ENCODE results near the gene ADGRL1.
"Not testable (repeated sequence)": the region's sequence is repeated elsewhere in the genome, so short reads cannot be mapped to it uniquely, and the experiment has no call there.

Gene ADGRL1

GRCh38 chr19:14189415-14189814 is 16.6 kb downstream of the ADGRL1 start:
- DNase-seq (ENCODE audit: low spot score), result no peak

GRCh38 chr19:14188086-14188485 is 17.9 kb downstream of the ADGRL1 start:
- DNase-seq (ENCODE audit: low spot score), result not testable (repeated sequence)

GRCh38 chr19:14187561-14187960 is 18.4 kb downstream of the ADGRL1 start:
- DNase-seq (ENCODE audit: low spot score), result no peak

GRCh38 chr19:14186684-14187083 is 19.3 kb downstream of the ADGRL1 start:
- DNase-seq (ENCODE audit: low spot score), result not testable (repeated sequence)

- DNase-seq (ENCODE audit: low spot score), result not testable (repeated sequence)
Observed at GRCh38 chr19:14185691-14186090, 20.3 kb downstream of the ADGRL1 start.

- no peak for DNase-seq (ENCODE audit: low spot score)
Observed at GRCh38 chr19:14185158-14185557, 20.8 kb downstream of the ADGRL1 start.

GRCh38 chr19:14183741-14184350 is 22.1 kb downstream of the ADGRL1 start:
- DNase-seq (ENCODE audit: low spot score), result no peak

- no peak for DNase-seq (ENCODE audit: low spot score)
Observed at GRCh38 chr19:14182476-14182875, 23.5 kb downstream of the ADGRL1 start.

- DNase-seq (ENCODE audit: low spot score), result peak; percentile 9
Observed at GRCh38 chr19:14181906-14182305, 24.1 kb downstream of the ADGRL1 start.

GRCh38 chr19:14181199-14181598 is 24.8 kb downstream of the ADGRL1 start:
- not testable (repeated sequence) for DNase-seq (ENCODE audit: low spot score)

GRCh38 chr19:14177496-14178074 is 28.4 kb downstream of the ADGRL1 start:
- no peak for DNase-seq (ENCODE audit: low spot score)

- no peak for DNase-seq (ENCODE audit: low spot score)
Observed at GRCh38 chr19:14175351-14175792, 30.6 kb downstream of the ADGRL1 start.

- DNase-seq (ENCODE audit: low spot score), result no peak
Observed at GRCh38 chr19:14174883-14175282, 31.1 kb downstream of the ADGRL1 start.

- DNase-seq (ENCODE audit: low spot score), result no peak
Observed at GRCh38 chr19:14168993-14169392, 37.0 kb downstream of the ADGRL1 start.

GRCh38 chr19:14168259-14168972 is 37.6 kb downstream of the ADGRL1 start:
- DNase-seq (ENCODE audit: low spot score), result no peak

GRCh38 chr19:14167576-14168138 is 38.3 kb downstream of the ADGRL1 start:
- no peak for DNase-seq (ENCODE audit: low spot score)

- no peak for DNase-seq (ENCODE audit: low spot score)
Observed at GRCh38 chr19:14166999-14167575, 38.9 kb downstream of the ADGRL1 start.

- DNase-seq (ENCODE audit: low spot score), result no peak
Observed at GRCh38 chr19:14165990-14166830, 39.8 kb downstream of the ADGRL1 start.

- no peak for DNase-seq (ENCODE audit: low spot score)
Observed at GRCh38 chr19:14164724-14165493, 41.1 kb downstream of the ADGRL1 start.

GRCh38 chr19:14164082-14164481 is 41.9 kb downstream of the ADGRL1 start:
- DNase-seq (ENCODE audit: low spot score), result no peak

- no peak for DNase-seq (ENCODE audit: low spot score)
Observed at GRCh38 chr19:14162871-14163297, 43.1 kb downstream of the ADGRL1 start.
